H9 (cell line): ENCODE measurements around the gene MAGT1. TPM values are rescaled to one million over a fixed set of nuclear protein-coding genes. Genes with fewer than 3 reads are reported as not detected.

Experiments
- DNase-seq: peaks from one replicate; pipeline ENCODE4 v3.0.0-alpha.2; 2017
- H2AFZ ChIP-seq: one replicate; pipeline ENCODE4 v1.6.1; 2013; ENCODE audit warnings: mild to moderate bottlenecking, low read length, control low read depth, moderate library complexity
- H2AK5ac ChIP-seq: 2 replicates; pipeline ENCODE4 v1.6.1; 2013; ENCODE audit warnings: low read length, control low read depth, mixed read lengths; ENCODE audit not compliant: insufficient read length
- H2BK120ac ChIP-seq: one replicate; pipeline ENCODE4 v1.6.1; 2013; ENCODE audit warnings: low read depth, mild to moderate bottlenecking, low read length, control low read depth, inconsistent platforms; ENCODE audit not compliant: poor library complexity, severe bottlenecking
- H2BK12ac ChIP-seq: 2 replicates; pipeline ENCODE4 v1.6.1; 2013; ENCODE audit warnings: low read length, control low read depth, mixed read lengths, low read depth; ENCODE audit not compliant: insufficient read length
- H2BK15ac ChIP-seq: 2 replicates; pipeline ENCODE4 v1.6.1; 2013; ENCODE audit warnings: low read depth, low read length, control low read depth
- H2BK20ac ChIP-seq: one replicate; pipeline ENCODE4 v1.6.1; 2013; ENCODE audit warnings: low read depth, mild to moderate bottlenecking, low read length, control low read depth, inconsistent platforms; ENCODE audit not compliant: poor library complexity, severe bottlenecking
- H2BK5ac ChIP-seq: 2 replicates; pipeline ENCODE4 v1.6.1; 2013; ENCODE audit warnings: low read length, control low read depth, mixed read lengths; ENCODE audit not compliant: insufficient read length
- H3K14ac ChIP-seq: 2 replicates; pipeline ENCODE4 v1.6.1; 2013; ENCODE audit warnings: low read length, control low read depth; ENCODE audit not compliant: insufficient read depth
- H3K18ac ChIP-seq: 2 replicates; pipeline ENCODE4 v1.6.1; 2013; ENCODE audit warnings: low read depth, mild to moderate bottlenecking, mixed read lengths, low read length, control low read depth; ENCODE audit not compliant: insufficient read length
- H3K23ac ChIP-seq: 2 replicates; pipeline ENCODE4 v1.6.1; 2013; ENCODE audit warnings: low read length, control low read depth, mixed read lengths, low read depth; ENCODE audit not compliant: insufficient read length
- H3K23me2 ChIP-seq: 2 replicates; pipeline ENCODE4 v1.6.1; 2013; ENCODE audit warnings: low read depth, mild to moderate bottlenecking, mixed read lengths, low read length, control low read depth; ENCODE audit not compliant: insufficient read length, poor library complexity, severe bottlenecking
- H3K27ac ChIP-seq: 2 replicates; pipeline ENCODE4 v1.5.1; 2013; ENCODE audit warnings: low read length, control low read depth, mixed read lengths, low read depth; ENCODE audit not compliant: insufficient read length
- H3K27me3 ChIP-seq: 2 replicates; pipeline ENCODE4 v1.6.1; 2013; ENCODE audit warnings: low read length, control low read depth, inconsistent platforms; ENCODE audit not compliant: insufficient read depth
- H3K4ac ChIP-seq: 2 replicates; pipeline ENCODE4 v1.6.1; 2013; ENCODE audit warnings: low read depth, mild to moderate bottlenecking, control low read depth, inconsistent platforms, low read length, moderate library complexity
- H3K4me1 ChIP-seq: 2 replicates; pipeline ENCODE4 v1.6.1; 2013; ENCODE audit warnings: low read length, control low read depth, inconsistent platforms; ENCODE audit not compliant: insufficient read depth
- H3K4me2 ChIP-seq: 2 replicates; pipeline ENCODE4 v1.6.1; 2013; ENCODE audit warnings: low read length, control low read depth, mixed read lengths; ENCODE audit not compliant: insufficient read length, insufficient read depth
- H3K56ac ChIP-seq: 2 replicates; pipeline ENCODE4 v1.6.1; 2013; ENCODE audit warnings: low read depth, mild to moderate bottlenecking, mixed read lengths, low read length, control low read depth; ENCODE audit not compliant: insufficient read length
- H3K79me1 ChIP-seq: 2 replicates; pipeline ENCODE4 v1.6.1; 2013; ENCODE audit warnings: low read depth, mild to moderate bottlenecking, moderate library complexity, low read length, control low read depth, inconsistent platforms; ENCODE audit not compliant: insufficient read depth, poor library complexity, severe bottlenecking
- H3K79me2 ChIP-seq: 2 replicates; pipeline ENCODE4 v1.6.1; 2013; ENCODE audit warnings: low read length, control low read depth, inconsistent platforms; ENCODE audit not compliant: insufficient read depth
- H3K9ac ChIP-seq: 2 replicates; pipeline ENCODE4 v1.6.1; 2013; ENCODE audit warnings: low read length, control low read depth, mixed read lengths; ENCODE audit not compliant: insufficient read length; ENCODE audit errors: extremely low read depth
- H3K9me3 ChIP-seq: one replicate; pipeline ENCODE4 v1.6.1; 2013; ENCODE audit warnings: low read depth, low read length, inconsistent platforms; ENCODE audit not compliant: control insufficient read depth
- H3T11ph ChIP-seq: one replicate; pipeline ENCODE4 v1.6.1; 2013; ENCODE audit warnings: mild to moderate bottlenecking, low read length, control low read depth, inconsistent platforms
- H4K20me1 ChIP-seq: one replicate; pipeline ENCODE4 v1.6.1; 2013; ENCODE audit not compliant: control insufficient read depth, insufficient read length, insufficient read depth
- H4K5ac ChIP-seq: 2 replicates; pipeline ENCODE4 v1.6.1; 2013; ENCODE audit warnings: low read depth, mild to moderate bottlenecking, mixed read lengths, low read length, control low read depth; ENCODE audit not compliant: insufficient read length
- H4K8ac ChIP-seq: replicated peaks from 2 replicates; pipeline ENCODE4 v1.6.1; 2013; ENCODE audit warnings: low read length, control low read depth, mixed read lengths, low read depth; ENCODE audit not compliant: insufficient read length
- H4K91ac ChIP-seq: 2 replicates; pipeline ENCODE4 v1.6.1; 2013; ENCODE audit warnings: low read depth, mild to moderate bottlenecking, moderate library complexity, mixed read lengths, low read length, control low read depth; ENCODE audit not compliant: insufficient read length
- H3K27ac Mint-ChIP-seq, 3 experiments: 2 replicates in 2 of 3; 3 replicates in 1 of 3; pipeline ENCODE4 v1.8.0; 2020 to 2021; ENCODE audit warnings: mixed read lengths in 3 of 3, mild to moderate bottlenecking in 1 of 3, moderate library complexity in 1 of 3
- H3K27me3 Mint-ChIP-seq: 2 replicates; pipeline ENCODE4 v1.8.0; 2021; ENCODE audit warnings: low read depth, mild to moderate bottlenecking, moderate library complexity, mixed read lengths
- H3K36me3 Mint-ChIP-seq, 3 experiments: 2 replicates in 2 of 3; 3 replicates in 1 of 3; pipeline ENCODE4 v1.8.0; 2020 to 2021; ENCODE audit warnings: low read depth in 3 of 3, mixed read lengths in 3 of 3; ENCODE audit not compliant: insufficient read depth in 1 of 3
- H3K4me1 Mint-ChIP-seq, 2 experiments: 2 replicates each; pipeline ENCODE4 v1.8.0; 2020; ENCODE audit warnings: mixed read lengths in 2 of 2
- H3K4me3 Mint-ChIP-seq, 2 experiments: 2 replicates in 1 of 2; 3 replicates in 1 of 2; pipeline ENCODE4 v1.8.0; 2020 to 2021; ENCODE audit warnings: mild to moderate bottlenecking in 2 of 2, mixed read lengths in 2 of 2, moderate library complexity in 1 of 2
- H3K9me3 Mint-ChIP-seq, 2 experiments: 2 replicates in 1 of 2; 3 replicates in 1 of 2; pipeline ENCODE4 v1.8.0; 2020; ENCODE audit warnings: mild to moderate bottlenecking in 2 of 2, mixed read lengths in 2 of 2, moderate library complexity in 1 of 2
- CTCF ChIP-seq: fragments of 200-600 bp; sonication (generic); conservative IDR thresholded peaks from 3 replicates; pipeline ENCODE4 v1.8.0; 2021; ENCODE audit warnings: antibody characterized with exemption, mild to moderate bottlenecking
- WGBS: extraction: QIAGEN DNeasy Blood & Tissue Kit; methylation state at CpG from one replicate; pipeline ENCODE4 v1.1.7; 2013; ENCODE audit warnings: missing lambda C conversion rate, low lambda C conversion rate, mixed read lengths; ENCODE audit not compliant: insufficient read length; ENCODE audit errors: extremely low coverage; 5-methylcytosine and 5-hydroxymethylcytosine counted together
- total RNA-seq: library from RNA; stranded (reverse); gene quantifications from 2 replicates; pipeline ENCODE4 v1.2.1, GENCODE V29; 2021

MAGT1 gene
- total RNA-seq, 1 experiment from 2014 or later: 42.8 TPM

- H3K14ac ChIP-seq: no peak overlapping the region
- no peak overlapping the region for H3K23ac ChIP-seq
- no peak overlapping the region for H2BK12ac ChIP-seq
- no peak overlapping the region for H3K4me2 ChIP-seq
- H4K5ac ChIP-seq: no peak overlapping the region
- H2BK120ac ChIP-seq: no peak overlapping the region
- no peak overlapping the region for H3K27ac ChIP-seq
- H4K8ac ChIP-seq: no peak overlapping the region
- no peaks in the 10 kb centered on the region for H3K79me1 ChIP-seq
- TF ChIP-seq CTCF: no peak
- H3K9me3 ChIP-seq: no peaks in the 10 kb centered on the region
- no peak overlapping the region for H3K9ac ChIP-seq
- Mint-ChIP-seq H3K4me3 (no peak overlapping the region), H3K36me3 (peaks cover 3 to 12% (median 4%) of the 10 kb centered on the region in 3 experiments; a peak in 4 of 7 replicates), H3K9me3 (peaks cover 54 to 56% of the 10 kb centered on the region in 2 experiments), H3K27me3 (no peaks in the 10 kb centered on the region), H3K27ac (peak overlapping the region in 1 of 3 experiments; percentile 20; a peak in 1 of 7 replicates), H3K4me1 (peaks cover 20 to 22% of the 10 kb centered on the region in 2 experiments)
- H3K27me3 ChIP-seq: no peaks in the 10 kb centered on the region
- no peak overlapping the region for H3K18ac ChIP-seq
- H3T11ph ChIP-seq: no peak overlapping the region
- DNase-seq: no peak
- H2AK5ac ChIP-seq: no peak overlapping the region
- no peaks in the 10 kb centered on the region for H4K20me1 ChIP-seq
- H3K56ac ChIP-seq: no peak overlapping the region
- peaks cover 47% of the 10 kb centered on the region; the same call in 1 of the 2 replicates for H3K79me2 ChIP-seq
- no peaks in the 10 kb centered on the region for H3K23me2 ChIP-seq
- H2BK5ac ChIP-seq: no peak overlapping the region
- H3K4ac ChIP-seq: no peak overlapping the region
- H2AFZ ChIP-seq: no peak overlapping the region
- no CpG with 5 or more reads among the region's 3 CpGs for WGBS
- H2BK20ac ChIP-seq: no peak overlapping the region
- 0 out of 2 replicates have a peak, but pooled peaks cover 2% of the 10 kb centered on the region for H3K4me1 ChIP-seq
- H4K91ac ChIP-seq: no peak overlapping the region
- H2BK15ac ChIP-seq: no peak overlapping the region
These were observed 115.5 kb downstream of the MAGT1 start for GRCh38 chrX:77779695-77780094.
